IMR-90 (cell line): ENCODE measurements around the gene DBH. TPM values are rescaled to one million over a fixed set of nuclear protein-coding genes. Genes with fewer than 3 reads are reported as not detected.

Experiments
- ATAC-seq: fragments of 200-7000 bp; cut with Tn5 transposase; 2 replicates; pipeline ENCODE4 v1.9.1; 2020; ENCODE audit warnings: low read depth, mild to moderate bottlenecking, moderate library complexity
- BruUV-seq: library from RNA; stranded (reverse); fragments of 400-500 nt; replicated peaks from 2 replicates; lab custom pipeline; 2021; lab: Mats Ljungman, UMichigan
- CTCF ChIA-PET: fragments of 300-600 bp; formaldehyde crosslinking; extraction: SDS; loops from one replicate; lab custom pipeline; 2021; ENCODE audit warnings: antibody characterized with exemption; lab: Yijun Ruan, JAX
- POLR2A ChIA-PET: fragments of 300-600 bp; sonication (Branson Sonifier 250); formaldehyde crosslinking; loops from one replicate; lab custom pipeline; 2022; ENCODE audit warnings: antibody characterized with exemption; ENCODE audit not compliant: unreplicated experiment; lab: Charles Lee
- DNase-seq: peaks from one replicate; pipeline ENCODE4 v3.0.0; 2013
- H2AFZ ChIP-seq: replicated peaks from 2 replicates; pipeline ENCODE3; 2013; ENCODE audit warnings: low read length, mild to moderate bottlenecking; ENCODE audit not compliant: poor library complexity
- H2AK5ac ChIP-seq: 2 replicates; pipeline ENCODE4 v1.6.1; 2013; ENCODE audit warnings: low read depth, low read length, inconsistent platforms
- H2AK9ac ChIP-seq: replicated peaks from 2 replicates; pipeline ENCODE3; 2013; ENCODE audit warnings: mild to moderate bottlenecking, low read depth, low read length, moderate library complexity; ENCODE audit not compliant: poor library complexity
- H2BK120ac ChIP-seq: 2 replicates; pipeline ENCODE4 v1.6.1; 2013; ENCODE audit warnings: low read depth, low read length, inconsistent platforms
- H2BK15ac ChIP-seq: 3 replicates; pipeline ENCODE4 v1.6.1; 2013; ENCODE audit warnings: low read depth, low read length, inconsistent platforms
- H2BK20ac ChIP-seq: 2 replicates; pipeline ENCODE4 v1.6.1; 2013; ENCODE audit warnings: low read depth, mild to moderate bottlenecking, inconsistent platforms, low read length, moderate library complexity
- H2BK5ac ChIP-seq: 2 replicates; pipeline ENCODE4 v1.6.1; 2013; ENCODE audit warnings: mild to moderate bottlenecking, low read depth, low read length, inconsistent platforms; ENCODE audit not compliant: poor library complexity, severe bottlenecking
- H3K14ac ChIP-seq: replicated peaks from 2 replicates; pipeline ENCODE4 v1.6.1; 2013; ENCODE audit warnings: low read depth, low read length, inconsistent platforms
- H3K18ac ChIP-seq: 2 replicates; pipeline ENCODE4 v1.6.1; 2013; ENCODE audit warnings: low read depth, low read length, control low read depth
- H3K23ac ChIP-seq: 2 replicates; pipeline ENCODE4 v1.6.1; 2013; ENCODE audit warnings: low read depth, low read length, inconsistent platforms
- H3K27ac ChIP-seq: 2 replicates; pipeline ENCODE4 v1.5.1; 2013; ENCODE audit warnings: mild to moderate bottlenecking, control low read depth, low read length; ENCODE audit not compliant: insufficient read depth
- H3K27me3 ChIP-seq: 2 replicates; pipeline ENCODE4 v1.6.1; 2013; ENCODE audit warnings: low read length; ENCODE audit not compliant: control insufficient read depth, insufficient read depth
- H3K36me3 ChIP-seq: 2 replicates; pipeline ENCODE4 v1.6.1; 2013; ENCODE audit warnings: low read length, mixed read lengths; ENCODE audit not compliant: control insufficient read depth, insufficient read depth
- H3K4ac ChIP-seq: 2 replicates; pipeline ENCODE4 v1.6.1; 2013; ENCODE audit warnings: low read depth, low read length, inconsistent platforms
- H3K4me1 ChIP-seq: 2 replicates; pipeline ENCODE4 v1.6.1; 2013; ENCODE audit warnings: low read length, mixed read lengths; ENCODE audit not compliant: control insufficient read depth, insufficient read depth
- H3K4me2 ChIP-seq: 2 replicates; pipeline ENCODE4 v1.6.1; 2013; ENCODE audit warnings: low read depth, mild to moderate bottlenecking, control low read depth, low read length, moderate library complexity
- H3K4me3 ChIP-seq: 2 replicates; pipeline ENCODE4 v1.5.1; 2013; ENCODE audit warnings: low read depth, mild to moderate bottlenecking, control low read depth, low read length, moderate library complexity; ENCODE audit not compliant: insufficient read depth
- H3K56ac ChIP-seq: 2 replicates; pipeline ENCODE4 v1.6.1; 2013; ENCODE audit warnings: low read length, inconsistent platforms; ENCODE audit not compliant: insufficient read depth; ENCODE audit errors: extremely low read depth
- H3K79me1 ChIP-seq, 2 experiments: 2 replicates each; pipeline ENCODE4 v1.6.1; 2013; ENCODE audit warnings: low read length in 2 of 2, inconsistent platforms in 1 of 2, low read depth in 1 of 2
- H3K9ac ChIP-seq: 2 replicates; pipeline ENCODE4 v1.6.1; 2013; ENCODE audit warnings: low read depth, low read length, control low read depth
- H3K9me1 ChIP-seq: 2 replicates; pipeline ENCODE4 v1.6.1; 2013; ENCODE audit warnings: low read length, inconsistent platforms; ENCODE audit not compliant: insufficient read depth
- H3K9me3 ChIP-seq: 2 replicates; pipeline ENCODE4 v1.6.1; 2013; ENCODE audit warnings: low read length; ENCODE audit not compliant: control insufficient read depth, insufficient read depth
- H4K20me1 ChIP-seq: 2 replicates; pipeline ENCODE4 v1.6.1; 2013; ENCODE audit warnings: low read length, inconsistent platforms; ENCODE audit not compliant: insufficient read depth
- H4K5ac ChIP-seq: 2 replicates; pipeline ENCODE4 v1.6.1; 2013; ENCODE audit warnings: mild to moderate bottlenecking, low read depth, low read length, control low read depth
- H4K8ac ChIP-seq, 2 experiments: 2 replicates each; pipeline ENCODE4 v1.6.1; 2013; ENCODE audit warnings: low read depth in 2 of 2, low read length in 2 of 2, control low read depth in 1 of 2, inconsistent platforms in 1 of 2
- H4K91ac ChIP-seq: 2 replicates; pipeline ENCODE4 v1.6.1; 2013; ENCODE audit warnings: low read depth, low read length, inconsistent platforms; ENCODE audit not compliant: insufficient read depth
- CEBPB ChIP-seq: IDR thresholded peaks from 2 replicates; pipeline ENCODE4 v1.6.1; 2012; ENCODE audit warnings: low read depth, low read length, improper control_type of control experiment
- MAFK ChIP-seq: IDR thresholded peaks from 2 replicates; pipeline ENCODE4 v1.6.1; 2012; ENCODE audit warnings: low read depth, low read length, improper control_type of control experiment
- MAZ ChIP-seq: IDR thresholded peaks from 2 replicates; pipeline ENCODE4 v1.6.1; 2012; ENCODE audit warnings: low read depth, mild to moderate bottlenecking, low read length, improper control_type of control experiment, moderate library complexity, borderline replicate concordance
- RAD21 ChIP-seq: IDR thresholded peaks from 2 replicates; pipeline ENCODE4 v1.6.1; 2012; ENCODE audit warnings: low read length, improper control_type of control experiment
- RFX5 ChIP-seq: IDR thresholded peaks from 2 replicates; pipeline ENCODE4 v1.8.0; 2012; ENCODE audit warnings: low read depth, mild to moderate bottlenecking, low read length, moderate library complexity
- SMC3 ChIP-seq: fragments of 150-350 bp; IDR thresholded peaks from 2 replicates; pipeline ENCODE4 v1.6.1; 2016; ENCODE audit warnings: low read depth, mild to moderate bottlenecking, antibody characterized with exemption, low read length, moderate library complexity
- USF2 ChIP-seq: fragments of 150-350 bp; IDR thresholded peaks from 2 replicates; pipeline ENCODE4 v1.6.1; 2017; ENCODE audit warnings: mild to moderate bottlenecking, antibody characterized with exemption, low read length, low read depth
- WGBS, 2 experiments: methylation state at CpG; one replicate each; pipeline versions ENCODE4 v1.1.5 to v1.1.7; 2013; ENCODE audit warnings: missing lambda C conversion rate in 2 of 2; ENCODE audit not compliant: insufficient read length in 1 of 2; ENCODE audit errors: extremely low coverage in 2 of 2; 5-methylcytosine and 5-hydroxymethylcytosine counted together
- dilution Hi-C: fragments of 300-500 bp; cut with HindIII; formaldehyde crosslinking; loops from one replicate; pipeline ENCODE4 v1.14.3; 2018; ENCODE audit warnings: low sequenced_read_pairs; ENCODE audit not compliant: unreplicated experiment
- in situ Hi-C: fragments of 300-500 bp; cut with MboI; formaldehyde crosslinking; loops from 3 replicates; pipeline ENCODE4 v1.14.3; 2019; ENCODE audit warnings: low sequenced_read_pairs, inconsistent platforms, mixed read lengths
- intact Hi-C: fragments of 100-400 bp; cut with micrococcal nuclease; formaldehyde crosslinking; loops from 2 replicates; pipeline ENCODE4 v1.10.0; 2022
- polyA plus RNA-seq, 3 experiments: library from polyadenylated mRNA; depleted of rRNA; stranded (reverse); fragments of >200 nt; gene quantifications; 2 replicates each; pipeline ENCODE4 v1.2.3, GENCODE V29; 2012; ENCODE audit warnings: low replicate concordance in 1 of 3
- total RNA-seq: library from RNA; depleted of rRNA; stranded (reverse); fragments of >200 nt; gene quantifications from 2 replicates; pipeline ENCODE4 v1.2.3, GENCODE V29; 2012

Gene DBH
- total and polyA plus RNA-seq, 2 of the 4 experiments (the other 2 are of a cell fraction), result not detected

GRCh38 chr9:133677126-133678010 is 41.2 kb downstream of the DBH start (continued):
- no peak for TF ChIP-seq CEBPB

GRCh38 chr9:133679056-133679455 is 42.9 kb downstream of the DBH start:
- H3K4ac ChIP-seq, result no peak overlapping the region
- no peak overlapping the region for H2BK120ac ChIP-seq
- H3K27me3 ChIP-seq, result no peaks in the 10 kb centered on the region; the same call in 1 of the 2 replicates
- no peaks in the 10 kb centered on the region for H3K9me3 ChIP-seq
- no peak overlapping the region for H2AK9ac ChIP-seq
- no peak overlapping the region for H3K23ac ChIP-seq
- no peak overlapping the region for H2BK5ac ChIP-seq
- H3K18ac ChIP-seq, result no peak overlapping the region
- no peak overlapping the region for H3K14ac ChIP-seq
- no peak overlapping the region for H3K4me3 ChIP-seq
- no peak overlapping the region for H3K56ac ChIP-seq
- ATAC-seq (no peak), DNase-seq (no peak)
- ChIA-PET CTCF (no interaction called here), POLR2A (no interaction called here)
- no peak overlapping the region for H4K8ac ChIP-seq
- H2BK15ac ChIP-seq, result no peak overlapping the region
- dilution Hi-C loops (no loop called here), intact Hi-C loops (no loop called here), in situ Hi-C loops (no loop called here)
- WGBS, 2 experiments, result 72% methylated on average over 9 of the region's 15 CpGs; no CpG with 5 or more reads in 1 of the 2 experiments
- H4K5ac ChIP-seq, result no peak overlapping the region
- TF ChIP-seq SMC3 (no peak), MAFK (no peak), USF2 (no peak), RFX5 (no peak), MAZ (no peak), RAD21 (no peak)
- H3K9me1 ChIP-seq, result no peaks in the 10 kb centered on the region
- no peak overlapping the region for H2AK5ac ChIP-seq
- no peak overlapping the region for H2AFZ ChIP-seq
- no peak overlapping the region for H3K4me2 ChIP-seq
- H3K9ac ChIP-seq, result no peak overlapping the region
- no peak overlapping the region for H3K27ac ChIP-seq
- H2BK20ac ChIP-seq, result no peak overlapping the region
- no peak overlapping the region for H4K91ac ChIP-seq
- no peaks in the 10 kb centered on the region for H3K79me1 ChIP-seq
- no TSS peak for BruUV-seq
- H4K20me1 ChIP-seq, result no peaks in the 10 kb centered on the region
- H3K4me1 ChIP-seq, result no peaks in the 10 kb centered on the region
- no peaks in the 10 kb centered on the region for H3K36me3 ChIP-seq
